GM19468 (cell line): Measurements from ENCODE around the gene TRIM31.
"Not testable (repeated sequence)": the region's sequence is repeated elsewhere in the genome, so short reads cannot be mapped to it uniquely, and the experiment has no call there.

ENCODE experiments used
- ATAC-seq: cut with Tn5 transposase; IDR thresholded peaks from one replicate; pipeline ENCODE4 v1.9.1; 2021; ENCODE audit warnings: mild to moderate bottlenecking, moderate library complexity, moderate number of reproducible peaks; ENCODE audit not compliant: unreplicated experiment; ENCODE audit errors: extremely low read depth

The TRIM31 gene

DNA sequence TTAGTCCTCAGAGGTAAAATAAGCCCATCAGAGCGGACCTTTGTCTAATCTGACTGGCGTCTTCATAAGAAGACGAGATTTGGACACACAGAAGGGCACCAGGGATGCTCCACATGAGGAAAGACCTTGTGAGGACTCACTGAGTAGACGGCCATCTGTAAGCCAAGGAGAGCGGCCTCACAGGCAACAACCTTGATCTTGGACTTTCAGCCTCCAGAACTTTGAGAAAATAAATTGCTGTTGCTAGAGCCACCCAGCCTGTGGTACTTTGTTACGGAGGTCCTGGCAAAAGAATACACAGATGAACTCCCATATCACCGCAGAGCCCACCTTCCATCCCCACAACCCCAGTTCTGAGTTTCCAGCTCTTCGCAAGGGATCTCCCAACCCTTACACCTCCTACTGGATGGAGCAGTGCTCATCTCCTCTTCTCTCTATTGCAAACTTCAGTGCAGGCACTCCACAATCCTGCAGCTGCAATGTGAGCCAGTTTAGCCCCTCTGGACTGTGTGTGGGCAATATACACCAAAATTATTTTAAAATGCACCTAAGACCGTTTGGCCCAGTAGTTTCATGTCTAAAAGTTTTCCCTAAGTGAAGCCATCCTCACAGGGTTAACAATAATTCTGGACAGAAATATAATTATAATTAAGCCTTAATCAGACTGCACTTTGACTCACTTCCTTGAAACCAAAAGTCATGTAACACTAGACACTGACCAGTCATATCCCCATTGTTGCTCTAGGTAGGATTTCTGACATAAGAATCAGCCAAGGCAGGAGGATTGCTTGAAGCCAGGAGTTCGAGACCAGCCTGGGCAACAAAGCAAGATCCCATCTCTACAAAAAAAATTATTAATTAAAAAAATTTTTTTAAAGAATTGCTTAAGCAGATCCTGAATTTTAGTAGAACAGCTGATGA lies 8.8 kb upstream of the TRIM31 start:
- no peak for ATAC-seq

DNA sequence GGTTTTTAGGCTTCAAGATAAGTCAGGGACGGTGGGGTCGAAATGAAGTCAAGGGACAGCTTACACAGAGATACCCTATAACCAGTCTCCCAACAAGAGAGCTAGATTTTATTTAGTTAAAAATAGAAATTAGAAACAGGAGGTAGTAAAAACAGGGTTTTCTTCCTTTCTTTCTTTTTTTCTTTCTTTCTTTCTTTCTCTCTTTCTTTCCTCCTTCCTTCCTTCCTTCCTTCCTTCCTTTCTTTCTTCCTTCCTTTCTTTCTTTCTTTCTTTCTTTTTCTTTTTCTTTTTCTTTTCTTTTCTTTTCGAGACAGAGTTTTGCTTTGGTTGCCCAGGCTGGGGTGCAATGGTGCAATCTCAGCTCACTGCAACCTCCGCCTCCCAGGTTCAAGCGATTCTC lies 5.8 kb upstream of the TRIM31 start:
- ATAC-seq = not testable (repeated sequence)

DNA sequence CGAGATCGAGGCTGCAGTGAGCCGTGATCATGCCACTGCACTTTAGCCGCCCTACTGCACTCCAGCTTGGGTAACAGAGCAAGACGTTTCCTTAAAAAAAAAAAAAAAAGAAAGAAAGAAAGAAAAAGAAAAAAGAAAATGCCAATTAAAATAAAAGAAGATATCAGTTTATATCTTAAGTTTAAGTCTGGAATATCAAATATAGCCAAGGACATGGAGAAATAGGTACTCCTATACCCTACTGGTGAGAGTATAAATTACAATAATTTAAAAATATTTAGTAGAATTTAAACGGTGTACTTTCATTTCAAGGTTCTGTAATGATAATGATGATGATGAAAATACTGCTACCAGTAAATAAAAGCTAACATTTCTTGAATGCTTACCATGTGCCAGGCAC lies 3.8 kb upstream of the TRIM31 start:
- ATAC-seq = no peak

DNA sequence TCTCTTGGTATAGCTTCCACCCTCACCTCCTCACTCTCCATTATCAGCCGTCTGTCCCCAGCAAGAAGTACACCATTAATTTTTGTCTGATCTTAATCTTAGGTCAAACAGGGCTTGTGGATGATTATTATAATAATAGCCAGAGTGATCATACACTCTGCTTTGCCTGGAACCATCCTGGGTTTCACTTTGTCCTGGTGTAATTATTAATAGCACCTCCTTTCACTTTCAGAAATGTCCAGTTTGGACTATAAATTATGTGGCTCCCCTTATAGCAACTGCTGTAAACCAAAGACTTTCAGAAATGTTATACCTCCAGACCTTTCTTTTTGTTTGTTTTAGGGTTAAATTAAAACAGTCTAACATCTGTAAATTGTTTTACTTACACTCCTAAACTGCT lies 951 bp upstream of the TRIM31 start:
- no peak for ATAC-seq

DNA sequence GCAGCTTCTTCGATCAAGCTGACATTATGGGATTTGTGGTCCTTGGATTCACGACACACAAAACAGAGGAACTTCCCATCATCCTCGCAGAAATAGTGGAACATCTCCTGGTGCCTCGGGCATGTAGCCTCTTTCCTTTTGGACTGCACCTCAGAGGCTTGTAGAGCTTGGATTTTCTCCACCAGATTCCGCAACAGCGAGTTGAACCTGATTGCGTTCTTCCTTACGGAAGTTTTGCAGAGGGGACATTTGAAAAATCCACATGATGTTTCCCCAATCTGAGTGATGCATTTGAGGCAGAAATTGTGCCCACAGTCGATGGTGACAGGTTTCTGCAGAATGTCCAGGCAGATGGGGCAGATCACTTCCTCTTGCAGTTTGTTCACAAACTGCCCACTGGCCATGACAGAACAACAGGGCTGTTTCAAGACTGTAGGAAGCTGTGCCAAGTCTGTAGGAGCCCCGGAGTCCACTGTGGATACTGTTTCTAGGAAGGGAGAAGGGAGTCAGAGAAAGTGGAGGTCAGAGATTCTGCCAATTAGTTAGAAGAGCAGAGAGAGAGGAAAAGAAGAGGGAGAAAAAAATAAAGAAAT lies 392 bp downstream of the TRIM31 start:
- ATAC-seq = no peak

DNA sequence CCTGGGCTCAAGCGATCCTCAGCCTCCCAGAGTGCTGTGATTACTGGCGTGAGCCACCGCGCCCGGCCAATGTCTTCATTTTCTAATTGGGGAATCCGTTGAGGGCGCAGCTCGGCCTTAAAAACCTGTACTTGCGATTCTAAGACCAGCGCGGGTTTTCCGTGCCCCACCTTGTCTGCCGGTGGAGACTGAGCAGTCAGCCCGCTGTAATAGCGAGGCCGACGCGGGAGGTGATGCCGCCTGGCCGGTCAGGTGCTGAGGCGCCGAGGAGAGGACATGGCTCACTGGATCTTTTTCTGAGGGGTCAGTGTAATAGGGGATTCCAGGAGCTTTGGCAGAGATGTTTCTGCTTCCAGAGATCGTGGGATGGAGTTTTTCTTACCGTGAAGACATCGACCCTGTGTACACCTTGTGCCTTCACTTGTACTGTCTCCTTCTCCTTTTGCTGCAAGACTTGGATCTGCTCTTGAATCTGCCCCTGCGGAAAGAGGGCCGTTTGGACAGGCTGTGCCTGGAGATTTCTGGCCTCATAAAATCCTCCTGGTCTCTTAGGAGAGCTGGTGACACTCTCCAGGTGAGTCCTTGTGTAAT lies 1.5 kb downstream of the TRIM31 start:
- no peak for ATAC-seq

DNA sequence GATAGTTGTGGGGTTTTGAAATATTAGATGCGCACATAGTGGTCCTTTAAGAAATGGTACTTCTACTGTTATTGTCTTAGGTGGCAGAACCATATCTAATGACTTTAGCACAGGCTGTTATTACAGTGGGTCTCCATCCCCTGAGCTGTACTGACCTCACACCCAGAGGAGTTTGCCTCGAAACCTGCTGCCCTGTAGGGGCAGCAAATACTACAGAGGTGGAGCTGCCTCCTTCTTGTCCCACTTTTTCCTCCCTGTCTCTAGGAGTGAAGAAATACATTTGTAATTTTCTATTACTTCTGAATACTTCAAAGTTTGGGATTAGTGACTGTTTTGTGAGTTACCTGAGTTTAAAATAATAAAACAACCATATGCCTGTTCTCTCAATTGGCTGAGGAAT lies 8.2 kb downstream of the TRIM31 start:
- ATAC-seq = no peak

DNA sequence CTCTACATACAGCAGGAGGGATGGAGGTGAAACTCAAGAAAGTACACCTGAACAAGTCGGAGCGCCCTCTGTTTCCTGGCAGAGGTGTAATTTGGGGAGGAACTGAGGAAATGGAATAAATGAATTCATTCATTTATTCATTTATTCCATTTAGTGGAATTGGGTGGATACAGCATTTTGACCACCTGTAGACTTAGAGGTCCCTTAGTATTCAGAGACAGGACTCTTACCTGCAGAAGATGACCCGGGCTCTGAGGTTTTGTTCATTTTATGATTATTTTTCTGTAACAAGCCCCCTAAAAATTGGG lies 9.1 kb downstream of the TRIM31 start:
- ATAC-seq = no peak

DNA sequence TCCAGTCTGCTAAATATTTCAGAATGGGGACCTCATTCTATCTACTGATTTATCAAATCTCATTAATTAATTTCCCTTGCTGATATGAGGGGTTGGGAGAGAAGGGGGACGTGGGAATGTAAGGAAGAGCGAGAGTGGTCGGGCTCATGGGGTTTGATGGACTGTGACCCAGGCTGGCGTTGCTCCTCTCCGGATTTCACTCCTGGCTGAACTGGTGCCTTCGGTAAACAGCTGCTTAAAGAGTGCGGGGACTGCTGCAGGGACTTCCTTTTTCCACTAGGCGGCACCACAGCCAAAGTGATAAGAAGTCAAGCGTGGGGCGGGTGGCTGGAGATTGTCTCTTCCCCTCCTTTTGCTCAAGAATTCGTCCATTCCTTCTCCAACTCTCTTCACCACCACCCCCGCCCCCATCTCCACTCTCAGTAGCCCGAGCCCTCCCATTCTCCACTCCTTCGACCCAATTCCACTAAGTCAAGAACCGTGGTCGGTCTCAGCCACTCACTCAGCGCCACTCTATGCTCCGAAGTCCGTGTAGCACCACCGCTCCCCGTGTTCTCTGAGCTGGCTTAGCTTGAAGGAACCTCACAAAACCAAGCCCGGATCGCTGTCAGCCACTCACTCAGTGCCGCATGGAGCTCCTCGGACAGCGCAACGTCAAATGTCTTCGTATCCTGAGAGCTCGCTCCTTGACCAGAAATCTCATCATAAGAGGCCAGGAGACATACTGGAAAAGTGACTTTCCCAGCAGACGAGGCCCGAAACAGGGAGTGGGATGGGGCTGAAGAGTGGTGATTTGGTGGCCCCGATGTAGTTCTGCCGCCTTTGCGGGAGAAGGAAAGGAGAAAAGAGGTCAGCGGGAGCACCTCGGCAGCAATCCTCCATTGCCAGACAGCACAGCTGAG lies 9.7 kb downstream of the TRIM31 start:
- peak; percentile 47 for ATAC-seq

DNA sequence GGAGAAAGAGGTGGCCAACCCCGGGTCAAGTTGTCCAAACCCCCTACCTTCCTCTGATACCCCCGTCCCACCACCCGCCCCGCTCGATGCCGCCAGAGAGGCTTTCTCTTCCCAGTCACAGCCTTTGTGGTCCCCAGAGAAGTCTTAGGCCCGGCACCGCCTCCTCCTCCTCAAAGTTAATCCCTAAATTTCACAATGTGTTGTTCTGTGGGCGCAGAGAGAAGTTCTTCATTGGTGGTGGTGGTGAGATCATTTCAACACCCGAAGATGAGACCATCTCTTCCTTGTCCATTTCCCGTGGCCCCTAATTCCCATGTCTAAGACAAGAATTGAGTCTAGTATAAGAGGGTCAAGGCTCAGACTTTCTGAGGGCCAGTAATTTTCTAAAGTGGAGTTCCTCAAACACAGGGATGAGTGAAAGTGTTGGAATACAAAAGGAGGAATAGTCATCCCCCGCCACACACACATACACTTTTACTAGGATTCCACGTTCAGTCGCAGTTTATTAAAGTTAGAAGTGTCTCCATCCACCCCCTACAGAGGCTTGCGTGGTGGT lies 10.4 kb downstream of the TRIM31 start:
- ATAC-seq = no peak

DNA sequence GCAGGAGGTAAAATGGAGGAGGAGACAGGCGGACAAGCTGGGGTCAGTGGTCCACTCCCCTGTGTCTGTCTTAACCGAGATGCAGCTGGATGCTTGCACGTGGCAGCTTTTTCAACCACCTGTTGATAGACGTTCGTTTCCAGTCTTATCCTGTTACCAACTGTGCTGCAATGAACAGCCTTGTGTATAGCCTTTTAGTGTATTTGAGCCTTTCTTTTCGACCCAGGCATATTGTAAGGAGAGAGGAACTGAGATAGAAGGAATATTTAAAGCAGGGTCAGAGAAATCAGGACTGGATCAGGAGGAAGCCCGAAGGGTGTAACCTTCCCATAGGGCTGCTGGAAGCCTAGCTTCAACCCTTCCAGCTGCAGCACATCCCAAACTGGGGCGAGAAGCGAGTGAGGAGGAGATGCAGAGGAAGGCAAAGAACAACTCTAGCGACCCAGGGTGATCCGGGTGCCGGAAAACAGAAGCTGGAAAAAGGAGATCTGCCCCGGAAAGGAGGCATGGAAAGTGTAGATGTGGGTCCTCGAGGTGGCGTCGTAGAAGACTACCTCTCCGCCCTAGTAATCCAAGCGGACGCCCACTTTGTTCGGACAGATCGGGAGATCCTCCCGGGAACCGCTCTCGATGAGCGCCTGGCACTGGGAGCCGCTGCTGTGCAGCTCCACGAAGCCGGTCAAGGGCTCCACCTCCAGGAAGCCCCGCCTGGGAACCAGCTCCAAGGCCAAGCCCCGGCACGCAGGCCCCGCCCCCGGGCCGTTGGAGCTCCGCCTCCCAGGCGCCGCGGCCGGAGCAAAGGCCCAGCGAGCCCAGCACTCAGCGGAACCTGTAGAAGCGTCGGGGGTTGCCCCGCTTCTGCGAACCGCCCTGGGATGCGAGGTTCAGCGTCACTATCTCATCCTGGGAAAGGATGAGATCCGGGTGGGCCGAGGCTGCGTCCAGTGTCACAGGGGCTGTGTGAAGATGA lies 11.2 kb downstream of the TRIM31 start:
- ATAC-seq = no peak

DNA sequence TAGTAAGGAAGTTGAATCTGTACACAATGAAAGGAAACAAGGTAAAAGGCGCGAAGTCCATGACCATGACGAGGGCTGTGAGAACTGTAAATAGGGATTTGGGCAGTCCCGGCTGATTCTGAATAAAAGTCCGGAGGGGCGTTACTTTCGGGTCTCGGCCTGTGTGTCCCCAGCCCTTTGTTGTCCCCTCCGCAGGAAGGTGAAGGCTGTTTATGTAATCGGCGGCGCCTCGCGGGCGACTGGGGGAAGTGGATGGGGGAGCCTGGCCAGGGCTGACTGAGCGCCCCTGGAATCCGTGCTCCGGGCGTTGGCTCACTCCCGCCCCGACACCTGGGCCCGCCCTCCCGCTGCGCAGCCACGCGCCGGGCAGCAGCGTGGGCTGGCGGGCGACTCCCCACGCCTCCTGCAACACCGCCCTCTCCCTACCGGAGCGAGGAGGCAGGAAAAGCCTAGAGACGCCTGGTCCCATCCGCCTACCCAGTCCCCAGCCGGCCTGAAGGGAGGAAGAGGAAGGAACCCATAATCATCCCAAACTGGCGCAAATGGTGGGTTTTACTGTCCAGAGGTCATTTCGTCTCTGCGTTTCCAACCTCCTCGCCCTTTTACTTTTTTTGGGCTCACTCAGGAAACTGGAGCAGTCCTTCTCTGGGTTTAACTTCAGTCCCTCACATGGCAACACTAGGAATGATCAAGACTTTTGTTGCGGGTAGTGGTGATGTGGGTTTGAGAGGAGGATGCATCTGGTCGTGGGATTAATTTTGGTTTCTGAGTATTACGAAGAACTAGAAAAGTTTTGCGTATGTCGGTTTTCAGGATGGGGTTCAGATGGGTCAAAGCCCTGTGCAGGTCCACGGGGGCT lies 12.1 kb downstream of the TRIM31 start:
- no peak for ATAC-seq

DNA sequence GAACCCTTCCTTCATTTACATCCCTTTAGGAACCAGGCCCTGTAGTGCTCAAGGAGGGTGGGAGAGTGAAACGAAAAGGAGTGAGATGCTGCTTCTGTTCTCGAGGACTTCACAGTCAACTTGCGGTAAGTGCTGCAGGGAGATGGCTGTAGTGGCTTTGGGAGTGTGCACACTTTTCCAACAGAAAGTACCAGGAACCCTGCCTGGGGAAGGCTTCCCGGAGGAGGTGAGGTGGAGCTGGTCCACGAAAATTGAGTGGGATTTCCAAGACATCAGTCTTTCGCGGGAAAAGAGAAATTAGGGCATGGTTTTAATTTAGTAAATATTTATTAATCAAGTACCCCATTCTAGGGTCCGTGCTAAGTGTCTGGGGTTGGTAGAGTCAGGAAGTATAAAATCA lies 12.7 kb downstream of the TRIM31 start:
- no peak for ATAC-seq

DNA sequence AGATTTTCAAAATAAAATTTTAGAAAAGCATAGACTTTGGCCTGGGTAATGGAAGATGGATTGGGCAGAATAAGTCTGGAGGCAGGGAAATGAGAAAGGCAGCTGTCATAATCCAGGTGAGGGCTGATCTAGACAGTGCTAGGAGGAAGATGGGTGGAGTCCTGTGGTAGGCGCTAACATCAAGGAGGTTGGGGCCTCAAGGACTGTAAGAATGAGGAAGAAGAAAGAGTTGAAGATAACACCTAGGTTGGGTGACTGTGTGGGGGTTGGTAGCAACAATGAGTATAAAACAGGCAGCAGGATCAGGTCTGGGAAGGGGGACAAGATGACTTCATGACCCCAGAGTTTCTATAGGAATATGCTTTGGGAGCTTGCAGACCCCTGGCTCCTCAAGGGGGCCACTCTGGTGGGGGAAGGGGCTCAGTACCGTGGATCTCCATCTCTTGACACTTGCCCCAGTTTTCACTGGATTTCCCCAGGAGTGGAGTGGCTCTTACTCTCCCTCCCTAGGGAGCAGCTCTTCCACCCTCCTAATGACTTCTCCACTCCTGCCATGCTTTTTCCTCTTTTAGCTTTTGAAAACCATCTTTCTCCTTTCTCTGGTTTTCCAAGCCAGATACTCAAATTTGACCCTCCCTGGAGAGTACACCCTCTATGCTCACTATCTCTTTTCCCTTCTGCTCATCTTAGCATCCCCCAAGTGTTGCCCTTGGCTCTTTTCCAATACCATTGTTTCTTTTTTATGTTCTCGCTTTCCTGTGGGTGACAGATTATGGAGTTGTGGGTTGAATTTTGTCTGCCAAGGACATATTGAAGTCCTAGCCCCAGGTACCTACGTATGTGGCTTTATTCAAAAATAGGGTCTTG lies 14.8 kb downstream of the TRIM31 start:
- ATAC-seq = no peak

DNA sequence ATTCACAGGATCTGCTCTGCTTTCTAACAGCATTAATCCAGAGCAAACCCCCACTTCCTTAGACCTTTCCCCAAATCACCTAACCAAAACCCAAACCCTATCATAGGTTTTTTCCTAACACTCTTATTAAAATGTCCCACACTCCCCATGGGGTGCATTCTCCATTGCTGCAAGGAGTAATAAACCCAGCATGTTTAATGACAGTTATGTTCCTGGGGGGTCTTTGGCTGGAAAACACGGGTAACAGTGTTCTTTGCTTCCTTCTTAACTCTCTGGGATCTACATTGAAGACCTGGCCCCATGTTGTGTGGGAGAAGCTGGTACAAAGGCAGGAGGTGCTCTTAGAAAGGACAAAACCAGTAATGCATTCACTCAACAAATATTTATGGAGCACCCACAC lies 16.1 kb downstream of the TRIM31 start:
- ATAC-seq = no peak

DNA sequence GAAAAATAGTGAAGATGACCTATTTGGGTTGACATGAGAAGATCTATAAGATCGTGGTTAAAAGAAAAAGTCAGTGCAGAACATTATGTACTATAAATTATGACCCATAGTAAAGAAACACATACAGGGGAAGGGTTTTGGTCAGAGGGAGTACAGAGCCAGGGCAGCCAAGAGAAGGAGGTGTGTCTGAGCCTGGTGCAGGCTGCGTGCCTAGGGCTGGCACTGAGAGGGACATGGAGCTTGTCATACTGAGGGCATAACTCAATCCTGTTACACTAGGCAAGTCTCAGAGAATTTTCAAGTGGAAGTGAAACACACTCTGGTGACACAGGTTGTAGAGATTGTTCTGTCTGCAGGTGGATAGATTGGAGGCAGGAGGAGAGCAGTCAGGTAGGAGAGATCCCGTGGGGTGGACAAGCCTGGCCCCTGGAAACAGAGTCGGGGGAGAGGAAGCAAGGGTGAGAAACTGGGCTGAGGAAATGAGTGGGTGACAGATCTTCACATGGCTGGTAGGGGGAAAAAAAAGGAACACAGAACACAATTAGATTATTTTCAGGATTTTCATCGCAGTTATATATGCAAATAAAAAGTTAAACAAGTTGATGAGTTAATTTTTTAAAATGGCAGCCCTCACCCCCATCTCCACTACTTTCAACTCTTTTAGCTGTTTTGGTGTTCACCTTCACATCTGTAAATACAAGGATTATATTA lies 18.8 kb downstream of the TRIM31 start:
- no peak for ATAC-seq
